H1 (cell line): ENCODE data around the gene TRAF3IP3. TPM values are rescaled to one million over a fixed set of nuclear protein-coding genes. Genes with fewer than 3 reads are reported as not detected.

Experiments
- CHD1 ChIP-seq: IDR thresholded peaks from 2 replicates; pipeline ENCODE4 v1.6.1; 2012; ENCODE audit warnings: low read depth, low read length, improper control_type of control experiment
- CHD7 ChIP-seq: fragments of 300-600 bp; sonication (generic); IDR thresholded peaks from 2 replicates; pipeline ENCODE4 v1.7.1; 2012; ENCODE audit warnings: low read length, moderate library complexity, mild to moderate bottlenecking, inconsistent platforms; ENCODE audit not compliant: insufficient replicate concordance
- CTCF ChIP-seq, 3 experiments: IDR thresholded peaks; 1 replicate in 2 of 3; 2 replicates in 1 of 3; pipeline versions ENCODE4 v1.5.1 to v1.6.1; 2011; ENCODE audit warnings: low read length in 3 of 3, mild to moderate bottlenecking in 3 of 3, inconsistent platforms in 2 of 3, low read depth in 1 of 3, moderate library complexity in 1 of 3; ENCODE audit not compliant: insufficient read depth in 1 of 3; ENCODE audit errors: control extremely low read depth in 1 of 3
- HDAC6 ChIP-seq: IDR thresholded peaks from one replicate; pipeline ENCODE4 v1.7.1; 2012; ENCODE audit warnings: low read depth, mild to moderate bottlenecking, inconsistent platforms, low read length, moderate library complexity
- KDM4A ChIP-seq: IDR thresholded peaks from one replicate; pipeline ENCODE4 v1.7.1; 2012; ENCODE audit warnings: low read depth, mild to moderate bottlenecking, moderate library complexity, low read length, inconsistent platforms; ENCODE audit not compliant: severe bottlenecking
- TCF12 ChIP-seq: IDR thresholded peaks from 2 replicates; pipeline ENCODE4 v1.6.1; 2011; ENCODE audit warnings: low read depth, mild to moderate bottlenecking, low read length
- polyA plus RNA-seq, 7 experiments: library from polyadenylated mRNA; depleted of rRNA in 3 of 7; stranded (reverse) in 5 of 7; unstranded in 2 of 7; fragments of >200 nt in 5 of 7; fragments of 200-250 nt in 2 of 7; gene quantifications; 1 replicate in 5 of 7; 2 replicates in 1 of 7; 4 replicates in 1 of 7; pipeline versions ENCODE4 v1.2.1 to v1.2.3, GENCODE V29; 2011 to 2013; ENCODE audit warnings: missing spikeins in 2 of 7, mixed read lengths in 2 of 7
- total RNA-seq: library from RNA; stranded (reverse); fragmentation: NEBNext Ultra II Directional; extraction: Animal tissue kit (Norgen Biotek cat#: 25700); gene quantifications from 2 replicates; pipeline ENCODE4 v1.2.1, GENCODE V29; 2021

Gene TRAF3IP3
- total and polyA plus RNA-seq, 2 of the 8 experiments (the other 6 are each of a cell fraction or from before 2014, with no cell fraction given) = not detected

GRCh38 chr1:209831615-209832014, 75.8 kb downstream of the TRAF3IP3 start (continued):
- TF ChIP-seq CHD7 (no peak), KDM4A (no peak), HDAC6 (no peak), CHD1 (no peak), TCF12 (no peak), CTCF (IDR thresholded peaks at IDR 0.05; ENCODE audit: control extremely low read depth in 1 of 3, insufficient read depth in 1 of 3, low read depth in 1 of 3, low read length in 3 of 3) (no peak)
